ENCODE measurements around the gene RAB11FIP5. TPM values are rescaled to one million over a fixed set of nuclear protein-coding genes. Genes with fewer than 3 reads are reported as not detected.

RAB11FIP5 gene
- total and polyA plus RNA-seq, 2 of the 4 experiments (the other 2 are of a cell fraction), result 21.5 to 34.5 TPM

DNA sequence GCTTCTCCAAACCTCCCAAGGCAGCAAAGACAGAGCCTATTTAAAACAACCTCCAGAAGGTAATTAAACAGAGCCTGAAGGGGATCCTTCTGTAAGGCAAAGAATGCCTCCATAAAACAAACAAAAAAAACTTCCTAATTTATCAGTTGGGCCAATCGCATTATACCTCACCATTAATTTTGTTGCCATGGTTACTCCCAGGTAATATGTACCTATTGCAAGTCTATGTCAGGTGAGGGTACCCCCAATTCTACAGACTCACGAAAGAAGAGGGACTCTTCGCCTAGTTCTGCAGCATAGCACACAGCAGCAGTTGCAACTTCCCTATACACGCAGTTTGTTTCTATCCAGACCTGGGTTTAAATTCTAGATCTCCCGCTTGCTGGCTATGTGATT, 80.0 kb downstream of the RAB11FIP5 start:
- Histone ChIP-seq H3K4me2 (ENCODE audit: low read depth, low read length) (no peak overlapping the region), H3K9me3 (ENCODE audit: control insufficient read depth, insufficient read depth, low read length) (no peaks in the 10 kb centered on the region), H3K14ac (replicated peaks; ENCODE audit: low read depth, low read length) (no peak overlapping the region), H3K23ac (ENCODE audit: low read depth, low read length) (no peak overlapping the region), H3K56ac (ENCODE audit: extremely low read depth, insufficient read depth, low read length) (no peak overlapping the region), H2AFZ (replicated peaks; ENCODE audit: low read length, poor library complexity) (no peak overlapping the region), H2AK5ac (ENCODE audit: low read depth, low read length) (no peak overlapping the region), H3K79me1 (ENCODE audit: low read depth in 1 of 2, low read length in 2 of 2) (peaks cover 3 to 10% of the 10 kb centered on the region in 2 experiments; a peak in 2 of 4 replicates), H4K5ac (ENCODE audit: low read depth, low read length) (no peak overlapping the region), H2BK120ac (ENCODE audit: low read depth, low read length) (no peak overlapping the region), H3K36me3 (ENCODE audit: control insufficient read depth, insufficient read depth, low read length) (peaks cover 3% of the 10 kb centered on the region; the same call in 1 of the 2 replicates), H4K20me1 (ENCODE audit: insufficient read depth, low read length) (no peaks in the 10 kb centered on the region; the same call in none of the 2 replicates), H3K4me1 (ENCODE audit: control insufficient read depth, insufficient read depth, low read length) (no peaks in the 10 kb centered on the region), H2BK5ac (ENCODE audit: low read depth, low read length, poor library complexity, severe bottlenecking) (no peak overlapping the region), H3K18ac (ENCODE audit: low read depth, low read length) (no peak overlapping the region), H3K27ac (ENCODE audit: insufficient read depth, low read length) (no peak overlapping the region), H3K9me1 (ENCODE audit: insufficient read depth, low read length) (peaks cover 9% of the 10 kb centered on the region; the same call in 1 of the 2 replicates), H3K27me3 (ENCODE audit: control insufficient read depth, insufficient read depth, low read length) (no peaks in the 10 kb centered on the region), H4K8ac (ENCODE audit: low read depth in 2 of 2, low read length in 2 of 2) (no peak overlapping the region), H2AK9ac (replicated peaks; ENCODE audit: low read depth, low read length, poor library complexity) (no peak overlapping the region), H2BK15ac (ENCODE audit: low read depth, low read length) (no peak overlapping the region), H3K4ac (ENCODE audit: low read depth, low read length) (no peak overlapping the region), H2BK20ac (ENCODE audit: low read depth, low read length) (no peak overlapping the region), H3K9ac (ENCODE audit: low read depth, low read length) (no peak overlapping the region), H4K91ac (ENCODE audit: insufficient read depth, low read depth, low read length) (no peak overlapping the region), H3K4me3 (ENCODE audit: insufficient read depth, low read depth, low read length) (no peak overlapping the region)
- ATAC-seq (ENCODE audit: low read depth) (no peak), DNase-seq (no peak)
- dilution Hi-C loops (cut with HindIII; ENCODE audit: low sequenced_read_pairs, unreplicated experiment), result no loop called here
- in situ Hi-C loops (cut with MboI; ENCODE audit: low sequenced_read_pairs), result no loop called here
- WGBS, 2 experiments (ENCODE audit: extremely low coverage in 2 of 2, insufficient read length in 1 of 2), result 83% methylated on average over 1 of the region's 5 CpGs; no CpG with 5 or more reads in 1 of the 2 experiments
- POLR2A ChIA-PET (ENCODE audit: unreplicated experiment), result no interaction called here
- BruUV-seq (replicated peaks), result no TSS peak
- CTCF ChIA-PET, result no interaction called here
- intact Hi-C loops (cut with micrococcal nuclease), result no loop called here
- TF ChIP-seq RAD21 (IDR thresholded peaks at IDR 0.05; ENCODE audit: low read length), result no peak
- TF ChIP-seq, protein P1, sequence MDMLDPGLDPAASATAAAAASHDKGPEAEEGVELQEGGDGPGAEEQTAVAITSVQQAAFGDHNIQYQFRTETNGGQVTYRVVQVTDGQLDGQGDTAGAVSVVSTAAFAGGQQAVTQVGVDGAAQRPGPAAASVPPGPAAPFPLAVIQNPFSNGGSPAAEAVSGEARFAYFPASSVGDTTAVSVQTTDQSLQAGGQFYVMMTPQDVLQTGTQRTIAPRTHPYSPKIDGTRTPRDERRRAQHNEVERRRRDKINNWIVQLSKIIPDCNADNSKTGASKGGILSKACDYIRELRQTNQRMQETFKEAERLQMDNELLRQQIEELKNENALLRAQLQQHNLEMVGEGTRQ (IDR thresholded peaks at IDR 0.05; ENCODE audit: low read depth, low read length), result no peak
- TF ChIP-seq CHD1 (IDR thresholded peaks at IDR 0.05; ENCODE audit: low read depth, low read length), result no peak
- TF ChIP-seq NFE2L2 (IDR thresholded peaks at IDR 0.05; ENCODE audit: low read depth, low read length), result no peak
- no peak for TF ChIP-seq RFX5 (IDR thresholded peaks at IDR 0.05; ENCODE audit: low read depth, low read length)
- no peak for TF ChIP-seq MAFK (IDR thresholded peaks at IDR 0.05; ENCODE audit: low read depth, low read length)
- TF ChIP-seq MXI1 (IDR thresholded peaks at IDR 0.05; ENCODE audit: borderline replicate concordance, low read depth, low read length), result no peak
- TF ChIP-seq, protein P2, sequence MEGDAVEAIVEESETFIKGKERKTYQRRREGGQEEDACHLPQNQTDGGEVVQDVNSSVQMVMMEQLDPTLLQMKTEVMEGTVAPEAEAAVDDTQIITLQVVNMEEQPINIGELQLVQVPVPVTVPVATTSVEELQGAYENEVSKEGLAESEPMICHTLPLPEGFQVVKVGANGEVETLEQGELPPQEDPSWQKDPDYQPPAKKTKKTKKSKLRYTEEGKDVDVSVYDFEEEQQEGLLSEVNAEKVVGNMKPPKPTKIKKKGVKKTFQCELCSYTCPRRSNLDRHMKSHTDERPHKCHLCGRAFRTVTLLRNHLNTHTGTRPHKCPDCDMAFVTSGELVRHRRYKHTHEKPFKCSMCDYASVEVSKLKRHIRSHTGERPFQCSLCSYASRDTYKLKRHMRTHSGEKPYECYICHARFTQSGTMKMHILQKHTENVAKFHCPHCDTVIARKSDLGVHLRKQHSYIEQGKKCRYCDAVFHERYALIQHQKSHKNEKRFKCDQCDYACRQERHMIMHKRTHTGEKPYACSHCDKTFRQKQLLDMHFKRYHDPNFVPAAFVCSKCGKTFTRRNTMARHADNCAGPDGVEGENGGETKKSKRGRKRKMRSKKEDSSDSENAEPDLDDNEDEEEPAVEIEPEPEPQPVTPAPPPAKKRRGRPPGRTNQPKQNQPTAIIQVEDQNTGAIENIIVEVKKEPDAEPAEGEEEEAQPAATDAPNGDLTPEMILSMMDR (conservative IDR thresholded peaks at IDR 0.05; ENCODE audit: low read depth, low read length), result no peak
- no peak for TF ChIP-seq POLR2A (IDR thresholded peaks at IDR 0.05; ENCODE audit: low read depth, low read length)
- no peak for TF ChIP-seq BHLHE40 (IDR thresholded peaks at IDR 0.05; ENCODE audit: low read depth, low read length)
- no peak for TF ChIP-seq FOS (IDR thresholded peaks at IDR 0.05; ENCODE audit: low read depth, low read length)
- TF ChIP-seq RCOR1 (IDR thresholded peaks at IDR 0.05; ENCODE audit: insufficient replicate concordance, low read length), result no peak
- TF ChIP-seq SMC3 (IDR thresholded peaks at IDR 0.05; ENCODE audit: low read depth, low read length), result no peak
